Right forelimb (tissue), 1 donor: ENCODE measurements around the gene MYOZ1.
"Not testable (repeated sequence)": the region's sequence is repeated elsewhere in the genome, so short reads cannot be mapped to it uniquely, and the experiment has no call there.

ENCODE experiments used
- DNase-seq: peaks from one replicate; pipeline ENCODE4 v3.0.0-alpha.2; 2018

MYOZ1 gene

DNA sequence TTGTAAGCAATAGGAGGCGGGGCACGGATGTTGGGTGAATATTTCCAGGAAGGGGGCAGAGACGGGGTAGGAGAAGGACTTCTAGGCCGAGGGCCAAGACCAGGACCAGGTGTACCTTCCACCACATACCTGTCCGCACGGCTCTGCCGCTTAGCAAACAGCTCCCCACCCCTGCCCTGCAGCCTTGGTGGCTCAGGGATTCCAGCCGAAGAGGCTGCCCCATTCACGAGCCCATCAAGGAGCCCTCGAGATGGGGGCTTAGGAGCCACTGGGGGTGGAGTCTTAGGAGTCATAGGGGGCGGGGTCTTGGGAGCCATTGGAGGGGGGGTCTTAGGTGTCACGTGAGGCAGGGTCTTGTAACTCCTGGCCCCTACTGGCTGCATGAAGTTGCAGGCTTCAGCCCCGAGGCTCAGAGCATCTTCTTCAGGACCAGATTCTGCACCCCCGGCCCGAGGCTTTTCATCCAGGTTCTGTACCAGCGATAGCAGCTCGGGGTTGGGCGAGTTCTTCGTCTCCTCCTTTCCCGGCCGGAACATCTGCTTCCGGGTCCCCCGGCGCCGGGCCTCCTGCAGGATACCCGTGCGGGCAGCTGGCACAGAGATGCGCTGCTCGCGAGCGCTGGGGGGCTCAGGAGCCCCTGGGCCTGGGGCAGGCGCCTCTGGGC lies 6.1 kb upstream of the MYOZ1 start:
- DNase-seq, result peak; percentile 80

DNA sequence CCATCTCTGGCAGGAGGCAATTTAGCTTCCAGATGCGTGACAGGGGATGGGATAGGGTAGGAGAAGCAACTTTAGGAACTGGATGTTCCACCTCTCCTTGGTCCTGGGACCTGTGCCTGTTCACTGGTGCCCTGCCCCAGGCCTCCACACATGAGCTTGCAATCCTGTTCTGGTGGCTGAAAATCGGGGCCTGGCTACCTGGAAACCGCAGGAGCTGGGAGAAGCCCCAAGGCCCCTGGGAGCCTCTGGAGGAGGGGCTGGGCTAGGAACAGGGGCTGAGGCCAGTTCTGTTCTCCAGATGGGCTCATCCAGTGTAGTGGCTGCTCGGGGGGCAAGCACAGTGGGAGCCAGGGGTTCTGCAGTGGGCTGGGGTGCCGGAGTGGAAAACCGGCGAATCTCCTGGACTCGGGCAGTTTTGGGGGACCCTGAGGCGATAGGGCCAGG lies 5.3 kb upstream of the MYOZ1 start:
- DNase-seq, result no peak

DNA sequence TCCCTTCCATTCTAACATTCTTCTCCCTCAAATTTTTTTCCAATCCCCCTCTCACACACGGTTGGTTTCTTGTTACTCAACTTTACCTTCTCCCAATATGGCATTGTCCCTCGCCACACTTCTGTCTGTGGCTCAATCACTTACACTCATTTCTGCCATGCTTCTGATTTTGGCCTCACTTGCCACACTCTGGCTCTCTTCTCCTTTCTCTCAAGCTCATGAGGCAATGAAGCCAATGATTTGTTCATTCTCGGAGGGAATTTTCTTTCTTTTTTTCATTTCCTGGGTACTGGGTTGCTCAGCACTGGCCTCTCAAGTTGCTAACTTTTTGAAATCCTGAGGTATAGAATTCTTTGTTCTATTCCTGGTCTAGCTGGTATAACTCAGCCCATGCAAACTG lies 4.0 kb upstream of the MYOZ1 start:
- DNase-seq, result no peak

DNA sequence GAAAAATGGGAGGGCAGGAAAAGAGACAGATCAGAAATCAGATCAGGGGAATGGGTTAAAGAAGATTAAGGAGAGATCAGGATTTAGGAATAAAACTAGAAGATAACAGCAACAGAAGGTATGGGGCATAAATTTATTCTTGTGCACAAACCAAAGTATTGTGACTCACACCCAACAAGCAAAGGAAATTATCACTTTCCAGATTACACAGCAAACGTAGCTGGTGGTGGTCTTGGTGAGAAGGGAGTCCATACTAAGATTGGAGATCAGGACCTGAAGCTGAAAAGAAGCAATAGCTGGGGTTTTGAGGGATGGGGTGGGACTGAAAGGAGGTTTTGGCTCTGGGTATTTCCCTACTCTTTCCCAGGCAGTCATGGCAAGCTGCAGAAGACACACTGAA lies 3.5 kb upstream of the MYOZ1 start:
- DNase-seq, result no peak

DNA sequence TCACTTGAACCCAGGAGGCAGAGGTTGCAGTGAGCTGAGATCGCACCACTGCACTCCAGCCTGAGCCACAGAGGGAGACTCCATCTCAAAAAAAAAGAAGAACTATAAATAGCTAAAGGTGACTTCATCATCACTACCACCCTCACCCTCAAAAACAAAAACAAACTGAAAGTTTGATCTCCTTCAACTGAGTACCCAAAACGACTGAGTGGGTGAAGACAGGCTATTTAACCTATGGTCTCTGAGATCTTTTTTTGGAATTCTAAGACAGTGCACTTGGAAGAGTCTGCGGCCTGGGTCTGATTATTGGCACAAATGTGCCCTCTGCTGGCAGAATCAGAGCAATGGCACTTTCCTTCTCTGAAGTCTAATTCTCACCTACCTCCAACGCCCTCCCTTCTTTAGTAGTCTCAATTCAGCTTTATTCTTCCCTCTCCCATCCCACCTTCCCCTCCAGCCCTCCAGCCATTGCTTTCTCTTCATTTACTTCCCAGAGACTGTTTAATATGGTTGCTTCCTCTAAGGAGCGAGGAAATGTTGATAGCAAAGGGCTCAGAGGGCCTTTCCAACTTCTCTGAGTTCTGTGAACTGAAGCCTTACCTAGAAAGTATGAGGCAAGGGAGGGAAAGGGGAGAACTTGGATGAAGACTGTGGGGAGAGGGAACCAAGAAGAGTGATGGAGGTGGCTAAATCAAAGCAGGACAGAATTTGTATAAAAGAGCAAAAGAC lies 2.9 kb upstream of the MYOZ1 start:
- peak; percentile 78 for DNase-seq

DNA sequence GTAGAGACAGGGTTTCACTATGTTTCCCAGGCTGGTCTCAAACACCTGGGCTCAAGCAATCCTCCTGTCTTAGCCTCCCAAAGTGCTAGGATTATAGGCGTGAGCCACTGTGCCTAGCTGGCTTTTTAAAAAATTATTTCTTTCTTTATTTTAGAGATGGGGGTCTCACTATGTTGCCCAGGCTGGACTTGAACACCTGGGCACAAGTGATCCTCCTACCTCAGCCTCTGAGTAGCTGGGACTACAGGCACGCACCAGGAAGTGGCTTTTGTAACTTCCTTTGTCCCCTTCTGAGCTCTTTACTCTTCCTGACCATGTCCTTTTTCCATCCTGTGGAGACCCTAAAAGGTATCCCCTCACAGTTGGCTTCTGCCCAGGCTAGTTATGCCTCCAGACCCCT lies 2.1 kb upstream of the MYOZ1 start:
- no peak for DNase-seq

DNA sequence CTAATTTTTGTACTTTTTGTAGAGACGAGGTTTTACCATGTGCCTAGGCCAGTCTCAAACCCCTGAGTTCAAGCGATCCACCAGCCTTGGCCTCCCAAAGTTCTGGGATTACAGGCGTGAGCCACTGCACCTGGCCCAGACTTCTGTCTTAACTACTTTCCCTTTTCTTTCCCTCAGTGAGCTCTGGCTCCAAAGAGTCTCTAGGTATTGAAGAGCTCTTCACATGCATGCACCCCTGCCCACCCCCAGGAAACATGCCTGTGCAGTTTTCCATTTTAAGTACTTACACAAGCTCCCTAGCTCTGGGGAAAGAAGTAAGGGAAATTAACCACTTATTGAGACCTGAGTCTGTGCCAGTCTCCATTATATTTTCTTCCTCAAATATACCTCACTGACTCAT lies 2.0 kb downstream of the MYOZ1 start:
- no peak for DNase-seq

DNA sequence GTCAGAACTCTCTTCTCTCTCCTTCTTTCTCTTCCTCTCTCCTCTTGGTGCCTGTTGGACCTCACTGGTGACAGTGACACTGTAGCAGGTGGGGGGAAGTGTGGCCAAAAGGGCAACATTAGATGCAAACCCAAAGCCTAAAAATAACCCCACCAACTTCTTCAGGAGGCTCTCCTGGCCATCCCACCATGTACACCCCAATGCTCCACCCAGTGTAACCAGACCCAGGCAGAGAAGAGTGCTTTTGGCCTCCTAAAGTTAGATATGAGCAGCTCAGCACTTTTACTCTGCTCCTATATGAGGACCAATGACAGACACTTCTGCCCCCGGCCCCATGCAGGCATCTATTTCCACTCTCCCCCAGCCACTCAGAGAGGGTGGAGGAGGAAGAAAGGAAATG lies 5.5 kb downstream of the MYOZ1 start:
- no peak for DNase-seq

DNA sequence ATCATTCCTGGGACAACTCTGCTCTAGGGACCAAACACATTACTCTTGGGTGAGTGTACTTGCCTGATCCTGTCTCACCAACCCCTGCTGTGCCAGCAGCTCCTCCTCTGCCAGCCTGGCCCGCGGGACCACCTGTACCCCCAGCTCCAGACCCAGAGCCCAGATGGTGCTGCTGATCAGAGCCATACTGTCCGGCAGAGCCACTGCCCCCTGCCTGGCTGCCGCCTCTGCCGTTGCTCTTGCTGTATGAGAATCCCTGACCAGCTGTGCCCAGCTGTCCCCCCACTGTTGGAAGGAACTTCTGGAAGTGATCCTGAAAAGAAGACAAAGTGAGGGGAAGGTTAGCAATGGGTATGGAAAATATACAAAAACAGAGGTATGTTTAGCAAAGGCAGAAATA lies 6.9 kb downstream of the MYOZ1 start:
- no peak for DNase-seq

DNA sequence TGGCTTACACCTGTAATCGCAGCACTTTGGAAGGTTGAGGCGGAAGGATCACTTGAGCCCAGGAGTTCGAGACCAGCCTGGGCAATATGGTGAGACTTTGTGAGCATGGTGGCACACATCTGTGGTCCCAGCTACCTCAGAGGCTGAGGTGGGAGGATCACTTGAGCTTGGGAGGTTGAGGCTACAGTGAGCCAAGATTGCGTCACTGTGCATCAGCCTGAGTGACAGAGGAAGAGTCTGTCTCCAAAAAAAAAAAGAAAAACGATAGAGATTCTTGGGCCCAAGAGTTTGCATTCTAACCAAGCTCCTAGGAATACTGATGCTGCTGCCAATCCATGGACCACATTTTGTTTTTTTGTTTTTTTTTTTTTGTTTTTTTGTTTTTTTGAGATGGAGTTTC lies 12.1 kb downstream of the MYOZ1 start:
- no peak for DNase-seq

DNA sequence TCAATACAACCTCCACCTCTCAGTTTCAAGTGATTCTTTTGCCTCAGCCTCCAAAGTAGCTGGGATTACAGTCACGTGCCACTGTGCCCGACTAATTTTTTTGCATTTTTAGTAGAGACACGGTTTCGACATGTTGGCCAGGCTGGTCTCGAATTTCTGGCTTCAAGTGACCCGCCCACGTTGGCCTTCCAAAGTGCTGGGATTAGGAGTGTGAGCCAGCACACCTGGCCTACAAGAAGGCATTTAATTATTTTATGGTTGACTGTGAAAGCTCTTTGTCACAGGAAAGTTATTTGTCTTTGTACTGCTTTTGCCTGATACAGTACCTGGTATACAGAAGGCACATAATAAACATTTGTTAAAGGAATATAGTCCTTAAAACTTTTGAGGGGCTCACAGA lies 12.9 kb downstream of the MYOZ1 start:
- DNase-seq, result no peak

DNA sequence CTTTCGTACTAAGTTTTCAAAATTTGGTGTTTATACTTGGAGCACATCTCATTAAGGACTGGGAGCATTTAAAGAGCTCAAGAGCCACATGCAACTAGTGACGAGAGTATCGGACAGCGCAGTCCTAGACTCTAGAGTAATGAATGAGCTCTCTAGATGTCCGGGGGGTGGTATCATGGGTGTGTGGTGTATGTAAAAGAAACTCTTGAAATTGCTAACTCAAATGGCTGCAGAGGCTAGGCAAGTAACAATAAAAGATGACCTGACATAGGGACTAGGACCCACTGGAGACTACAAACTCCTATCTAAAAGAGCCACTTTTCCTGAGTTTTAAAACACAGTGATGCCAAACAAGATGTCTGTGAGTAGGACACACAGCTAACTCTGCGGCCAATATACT lies 14.0 kb downstream of the MYOZ1 start:
- no peak for DNase-seq

DNA sequence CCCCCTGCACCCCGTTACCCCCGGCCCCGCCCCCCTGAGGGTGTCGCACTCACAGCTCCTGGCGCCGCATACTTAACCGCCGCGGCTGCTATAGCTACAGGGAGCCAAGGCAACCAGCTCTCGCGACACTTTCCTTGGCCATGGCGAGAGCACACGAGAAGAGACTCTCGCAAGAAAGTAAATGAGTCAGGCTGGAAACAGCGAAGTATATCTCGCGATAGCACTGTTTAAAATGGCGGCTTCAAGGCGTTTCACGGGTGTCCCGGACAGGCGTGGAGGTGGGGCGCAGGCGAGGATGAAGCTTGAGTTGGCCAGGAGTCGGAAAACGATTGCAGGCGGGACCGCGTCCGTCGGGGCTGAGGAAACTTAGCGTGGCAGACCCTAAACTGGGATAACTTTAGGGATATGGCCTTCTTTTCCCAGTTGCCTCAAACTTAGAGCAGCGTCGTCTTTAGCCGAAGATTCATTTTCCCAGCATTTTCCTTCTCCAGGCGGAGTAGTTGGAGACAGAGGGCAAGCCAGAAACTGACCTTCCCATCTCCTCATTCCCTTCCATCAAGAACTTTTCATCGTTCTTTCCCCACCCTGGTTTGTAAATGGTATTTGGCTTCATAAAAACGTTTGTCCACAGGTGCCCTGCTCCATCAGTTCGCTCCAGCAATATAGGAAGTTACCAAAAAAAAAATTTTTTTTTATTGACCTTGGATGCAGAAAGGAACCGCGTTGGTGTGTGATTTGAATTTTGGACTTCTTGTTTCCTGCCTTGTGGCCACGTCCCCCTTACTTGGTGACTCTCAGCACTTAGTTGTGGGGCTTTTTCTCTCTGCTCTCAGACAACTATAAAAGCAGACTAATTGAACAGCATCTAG lies 15.2 kb downstream of the MYOZ1 start:
- DNase-seq, result peak; percentile 96

DNA sequence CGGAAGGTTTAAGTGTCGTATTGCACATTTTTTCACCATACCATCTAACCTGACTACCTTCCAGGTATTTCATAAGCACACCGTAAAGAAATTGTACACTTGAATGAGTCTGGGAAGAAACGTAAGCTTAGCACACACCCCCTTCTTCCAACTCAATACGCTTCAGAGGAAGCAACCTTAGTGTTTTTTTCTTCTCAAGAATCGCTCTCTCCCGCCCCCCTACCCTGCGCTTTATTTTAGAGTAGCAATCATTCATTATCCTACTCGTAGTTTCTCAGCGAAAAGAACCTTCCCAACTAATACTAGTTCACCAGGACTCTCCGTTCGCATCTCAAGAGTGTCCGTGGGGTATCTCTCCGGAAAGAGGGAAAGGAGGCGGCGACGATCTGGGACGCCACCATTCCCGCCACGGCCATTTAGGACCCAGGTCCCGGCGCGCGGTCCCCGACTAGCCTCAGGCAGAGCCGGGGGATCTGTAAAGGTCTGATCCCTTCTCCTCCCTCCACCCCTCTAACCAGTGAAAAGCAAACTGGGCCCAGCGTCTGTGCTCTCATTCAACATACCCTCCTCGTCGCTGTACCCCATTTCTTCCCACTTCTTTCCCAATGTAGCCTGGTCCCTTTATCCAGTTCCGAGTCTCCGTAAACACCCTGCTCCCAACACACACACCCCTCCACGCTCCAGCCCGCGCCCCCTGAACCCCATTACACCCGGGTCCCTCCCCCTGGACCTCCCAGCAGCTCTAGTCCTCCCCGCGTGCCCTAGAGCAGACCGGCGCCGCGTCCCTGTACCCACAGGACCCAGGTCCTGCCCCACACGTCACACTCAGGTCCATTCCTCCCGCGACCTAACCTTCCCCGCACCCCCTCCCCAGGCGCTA lies 16.0 kb downstream of the MYOZ1 start:
- DNase-seq, result peak; percentile 54

DNA sequence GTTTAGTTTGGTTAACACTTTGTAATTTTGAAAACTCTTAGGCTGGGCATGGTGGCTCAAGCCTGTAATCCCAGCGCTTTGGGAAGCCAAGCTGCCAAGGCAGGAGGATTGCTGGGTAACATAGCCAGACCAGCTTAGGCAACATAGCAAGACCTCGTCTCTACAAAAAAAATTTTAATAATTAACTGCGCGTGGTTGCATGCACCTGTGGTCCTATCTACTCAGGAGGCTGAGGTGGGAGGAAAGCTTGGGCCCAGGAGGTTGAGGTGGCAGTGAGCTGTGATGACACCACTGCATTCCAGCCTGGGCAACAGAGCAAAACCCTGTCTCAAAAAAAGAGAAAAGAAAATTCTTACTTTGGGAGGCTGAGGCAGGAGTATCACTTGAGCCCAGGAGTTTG lies 18.2 kb downstream of the MYOZ1 start:
- DNase-seq, result no peak

DNA sequence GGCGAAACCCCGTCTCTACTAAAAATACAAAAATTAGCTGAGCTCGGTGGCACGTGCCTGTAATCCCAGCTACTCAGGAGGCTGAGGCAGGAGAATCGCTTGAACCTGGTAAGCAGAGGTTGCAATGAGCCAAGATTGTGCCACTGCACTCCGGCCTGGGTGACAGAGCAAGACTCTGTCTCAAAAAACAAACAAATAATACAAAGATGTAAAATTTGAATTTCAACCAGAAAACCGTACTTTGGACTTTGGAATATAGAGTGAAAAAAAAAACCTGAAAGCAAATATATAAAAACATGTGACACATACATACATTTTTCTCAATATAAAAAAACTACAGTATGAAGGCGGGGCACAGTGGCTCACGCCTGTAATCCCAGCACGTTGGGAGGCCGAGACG lies 20.3 kb downstream of the MYOZ1 start:
- not testable (repeated sequence) for DNase-seq

DNA sequence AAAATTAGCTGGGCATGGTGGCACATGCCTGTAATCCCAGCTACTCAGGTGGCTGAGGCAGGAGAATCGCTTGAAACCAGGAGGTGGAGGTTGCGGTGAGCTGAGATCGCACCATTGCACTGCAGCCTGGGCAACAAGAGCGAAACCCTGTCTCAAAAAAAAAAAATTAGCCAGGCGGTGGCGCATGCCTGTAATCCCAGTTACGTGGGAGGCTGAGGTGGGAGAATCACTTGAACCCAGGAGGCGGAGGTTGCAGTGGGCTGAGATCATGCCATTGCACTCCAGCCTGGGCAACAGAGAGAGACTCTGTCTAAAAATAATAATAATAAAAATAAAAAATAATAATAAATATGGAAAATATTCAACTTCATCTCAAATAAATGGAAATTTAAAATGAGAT lies 24.1 kb downstream of the MYOZ1 start:
- not testable (repeated sequence) for DNase-seq

DNA sequence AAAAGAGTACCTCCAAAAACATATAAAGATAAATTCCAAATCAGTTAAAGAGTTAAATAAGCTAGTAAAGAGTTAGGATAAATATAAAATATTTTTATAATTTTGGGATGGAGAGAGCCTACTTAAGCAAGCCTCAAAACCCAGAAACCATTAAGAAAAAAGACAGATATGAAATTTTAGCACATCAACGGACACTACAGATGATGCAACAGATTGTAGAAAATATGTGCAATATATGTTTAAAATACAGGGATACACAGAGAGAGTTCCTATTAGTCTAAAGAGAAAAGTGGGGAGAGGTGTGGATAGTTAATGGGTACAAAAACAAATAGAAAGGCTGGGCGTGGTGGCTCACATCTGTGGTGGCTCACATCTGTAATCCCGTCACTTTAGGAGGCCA lies 26.6 kb downstream of the MYOZ1 start:
- DNase-seq, result no peak

DNA sequence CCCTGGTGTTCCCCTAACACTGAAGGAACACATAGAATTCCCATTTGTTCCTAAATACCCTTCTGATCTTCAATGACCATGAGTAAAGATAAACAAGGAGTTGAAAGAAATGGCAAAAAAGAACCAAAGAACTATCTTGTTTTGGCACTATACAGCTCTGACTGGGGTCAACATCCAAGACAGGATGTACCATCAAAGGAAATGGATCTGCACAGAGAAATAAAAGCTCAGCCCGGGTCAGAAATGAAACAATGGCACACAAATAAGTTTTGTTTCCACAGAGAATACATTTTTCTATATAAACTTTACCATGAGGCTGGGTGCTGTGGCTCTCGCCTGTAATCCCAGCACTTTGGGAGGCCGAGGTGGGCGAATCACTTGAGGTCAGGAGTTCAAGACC lies 32.2 kb downstream of the MYOZ1 start:
- no peak for DNase-seq

DNA sequence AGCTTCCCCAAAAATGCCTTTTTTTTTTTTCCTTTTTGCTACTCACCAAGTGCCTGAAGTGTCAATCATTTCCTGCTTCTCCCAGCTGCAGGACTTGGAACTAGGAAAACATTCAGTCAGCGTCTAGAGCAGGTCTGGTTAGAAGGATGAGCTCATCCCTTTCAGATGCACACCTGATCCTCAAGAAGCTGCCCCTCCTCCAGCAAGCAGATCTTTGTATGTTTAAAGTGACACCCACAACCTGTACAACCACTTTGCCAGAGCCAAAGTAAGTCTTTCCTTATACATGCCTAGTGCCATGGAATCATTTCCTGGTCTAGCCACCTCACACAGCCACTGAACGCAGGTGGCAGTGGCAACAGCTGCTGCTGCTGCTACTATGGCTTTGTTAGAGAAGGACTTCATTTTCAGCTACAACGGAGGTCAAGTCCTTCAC lies 39.8 kb downstream of the MYOZ1 start:
- DNase-seq, result no peak

DNA sequence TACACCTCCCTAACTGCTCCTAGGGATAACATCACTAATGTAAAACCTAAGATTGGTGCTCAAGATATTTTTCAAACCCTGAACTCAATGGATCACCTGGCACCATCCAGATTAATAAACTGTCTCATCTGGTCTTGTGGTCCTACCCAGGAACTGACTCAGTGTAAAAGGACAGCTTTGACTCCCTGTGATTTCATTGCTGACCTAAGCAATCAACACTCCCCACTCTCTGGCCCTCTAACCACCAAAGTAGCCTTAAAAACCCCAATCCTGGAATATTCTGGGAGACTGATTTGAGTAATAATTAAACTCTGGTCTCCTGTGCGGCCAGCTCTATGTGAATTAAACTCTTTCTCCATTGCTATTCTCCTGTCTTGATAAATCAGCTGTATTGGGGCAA lies 43.9 kb downstream of the MYOZ1 start:
- DNase-seq, result no peak

DNA sequence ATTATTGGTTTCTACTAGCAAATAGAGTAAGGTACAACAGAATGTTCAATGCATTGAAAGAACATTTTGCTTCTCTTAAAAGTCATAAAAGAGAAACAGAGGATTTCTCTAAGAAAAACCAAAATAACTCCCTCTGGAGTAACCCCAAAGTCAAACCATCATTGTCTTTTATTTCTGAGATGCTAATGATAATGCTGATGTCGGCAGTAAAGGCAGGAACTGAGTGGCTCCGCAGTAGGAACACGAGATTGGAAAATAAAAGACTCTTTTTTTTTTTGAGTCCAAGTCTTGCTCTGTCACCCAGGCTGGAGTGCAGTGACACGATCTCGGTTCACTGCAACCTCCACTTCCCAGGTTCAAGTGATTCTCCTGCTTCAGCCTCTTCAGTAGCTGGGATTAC lies 47.5 kb downstream of the MYOZ1 start:
- DNase-seq, result no peak

DNA sequence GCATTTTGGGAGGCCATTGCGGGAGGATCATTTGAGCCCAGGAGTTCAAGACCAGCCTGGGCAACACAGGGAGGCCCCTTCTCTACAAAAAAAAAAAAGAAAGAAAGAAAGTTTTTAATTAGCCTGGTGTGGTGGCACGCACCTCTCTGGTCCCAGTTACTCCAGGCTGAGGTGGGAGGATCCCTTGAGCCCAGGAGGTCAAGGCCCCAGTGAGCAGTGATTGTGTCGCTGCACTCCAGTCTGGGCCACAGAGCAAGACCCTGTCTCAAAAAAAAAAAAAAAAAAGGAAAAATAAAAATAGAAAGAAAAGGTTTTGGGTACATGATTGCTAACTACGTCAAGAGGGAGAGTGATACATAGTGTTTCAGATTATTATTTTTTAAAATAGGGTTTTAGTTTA lies 48.2 kb downstream of the MYOZ1 start:
- DNase-seq, result no peak
